ENCODE data around the gene MYEF2. TPM values are rescaled to one million over a fixed set of nuclear protein-coding genes. Genes with fewer than 3 reads are reported as not detected.

The MYEF2 gene
- polyA plus RNA-seq, 1 of the 3 experiments (the other 2 are of a cell fraction): 11.6 TPM

DNA sequence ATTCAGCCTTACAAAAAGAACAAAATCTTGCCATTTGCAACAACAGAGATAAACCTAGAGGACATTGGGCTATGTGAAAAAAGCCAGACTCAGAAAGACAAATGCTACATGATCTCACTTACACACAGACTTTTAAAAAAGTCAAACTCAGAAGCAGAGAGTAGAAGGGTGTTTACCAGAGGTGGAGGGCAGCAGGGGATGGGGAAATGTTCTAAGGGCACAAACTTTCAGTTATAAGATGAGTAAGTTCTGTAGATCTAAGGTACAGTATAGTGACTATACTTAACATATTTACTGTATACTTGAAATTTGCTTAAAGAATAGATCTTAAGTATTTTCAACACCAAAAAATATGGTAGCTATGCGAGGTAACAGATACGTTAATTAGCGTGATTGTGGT lies 3.0 kb downstream of the MYEF2 start:
- Histone ChIP-seq H3K4me3 (ENCODE audit: low read depth in 2 of 2, low read length in 1 of 2) (no peak overlapping the region), H3K4me2 (no peak overlapping the region), H3K36me3 (replicated peaks in 1 of 2; ENCODE audit: control insufficient read depth in 1 of 2, insufficient read depth in 2 of 2, low read length in 1 of 2) (peaks cover 9 to 11% of the 10 kb centered on the region in 2 experiments), H3K9ac (no peak overlapping the region), H3F3A (replicated peaks; ENCODE audit: insufficient read depth) (peaks cover 3% of the 10 kb centered on the region), H3K27me3 (ENCODE audit: insufficient read depth) (no peaks in the 10 kb centered on the region), H2AFZ (ENCODE audit: low read depth) (no peak overlapping the region), H3K4me1 (ENCODE audit: control insufficient read depth in 1 of 2, insufficient read depth in 2 of 2, low read depth in 1 of 2, low read length in 1 of 2) (peaks cover 5 to 8% of the 10 kb centered on the region in 2 experiments; a peak in 3 of 4 replicates), H3K27ac (ENCODE audit: low read depth in 2 of 2, low read length in 1 of 2) (no peak overlapping the region), H3K79me2 (ENCODE audit: insufficient read depth) (peaks cover 72% of the 10 kb centered on the region), H3K9me3 (0 out of 2 replicates have a peak, but pooled peaks cover 3% of the 10 kb centered on the region), H4K20me1 (ENCODE audit: insufficient read depth) (no peaks in the 10 kb centered on the region), H3K9me2 (no peaks in the 10 kb centered on the region)
- DNase-seq: no peak
- WGBS (ENCODE audit: low lambda C conversion rate): 97% methylated on average over 3 of the region's 3 CpGs
- CTCF ChIA-PET: no interaction called here
- POLR2A ChIA-PET: no interaction called here
- no peak for TF ChIP-seq NRF1 (IDR thresholded peaks at IDR 0.05; ENCODE audit: low read depth, low read length)
- no peak for TF ChIP-seq ELF1 (IDR thresholded peaks at IDR 0.05)
- TF ChIP-seq RAD21 (IDR thresholded peaks at IDR 0.05; ENCODE audit: low read length): no peak
- no peak for TF ChIP-seq EZH2phosphoT487 (IDR thresholded peaks at IDR 0.05; ENCODE audit: borderline replicate concordance, low read depth)
- TF ChIP-seq, protein P1, sequence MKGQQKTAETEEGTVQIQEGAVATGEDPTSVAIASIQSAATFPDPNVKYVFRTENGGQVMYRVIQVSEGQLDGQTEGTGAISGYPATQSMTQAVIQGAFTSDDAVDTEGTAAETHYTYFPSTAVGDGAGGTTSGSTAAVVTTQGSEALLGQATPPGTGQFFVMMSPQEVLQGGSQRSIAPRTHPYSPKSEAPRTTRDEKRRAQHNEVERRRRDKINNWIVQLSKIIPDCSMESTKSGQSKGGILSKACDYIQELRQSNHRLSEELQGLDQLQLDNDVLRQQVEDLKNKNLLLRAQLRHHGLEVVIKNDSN (IDR thresholded peaks at IDR 0.05; ENCODE audit: borderline replicate concordance, low read depth): no peak
- TF ChIP-seq, protein P2, sequence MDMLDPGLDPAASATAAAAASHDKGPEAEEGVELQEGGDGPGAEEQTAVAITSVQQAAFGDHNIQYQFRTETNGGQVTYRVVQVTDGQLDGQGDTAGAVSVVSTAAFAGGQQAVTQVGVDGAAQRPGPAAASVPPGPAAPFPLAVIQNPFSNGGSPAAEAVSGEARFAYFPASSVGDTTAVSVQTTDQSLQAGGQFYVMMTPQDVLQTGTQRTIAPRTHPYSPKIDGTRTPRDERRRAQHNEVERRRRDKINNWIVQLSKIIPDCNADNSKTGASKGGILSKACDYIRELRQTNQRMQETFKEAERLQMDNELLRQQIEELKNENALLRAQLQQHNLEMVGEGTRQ (IDR thresholded peaks at IDR 0.05; ENCODE audit: borderline replicate concordance, low read depth, low read length): no peak
- TF ChIP-seq, protein P3, sequence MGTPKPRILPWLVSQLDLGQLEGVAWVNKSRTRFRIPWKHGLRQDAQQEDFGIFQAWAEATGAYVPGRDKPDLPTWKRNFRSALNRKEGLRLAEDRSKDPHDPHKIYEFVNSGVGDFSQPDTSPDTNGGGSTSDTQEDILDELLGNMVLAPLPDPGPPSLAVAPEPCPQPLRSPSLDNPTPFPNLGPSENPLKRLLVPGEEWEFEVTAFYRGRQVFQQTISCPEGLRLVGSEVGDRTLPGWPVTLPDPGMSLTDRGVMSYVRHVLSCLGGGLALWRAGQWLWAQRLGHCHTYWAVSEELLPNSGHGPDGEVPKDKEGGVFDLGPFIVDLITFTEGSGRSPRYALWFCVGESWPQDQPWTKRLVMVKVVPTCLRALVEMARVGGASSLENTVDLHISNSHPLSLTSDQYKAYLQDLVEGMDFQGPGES (IDR thresholded peaks at IDR 0.05; ENCODE audit: low read depth, low read length): no peak
- TF ChIP-seq MXI1 (IDR thresholded peaks at IDR 0.05; ENCODE audit: low read depth, low read length): no peak
- TF ChIP-seq TAF1 (IDR thresholded peaks at IDR 0.05; ENCODE audit: borderline replicate concordance, low read depth, low read length): no peak

DNA sequence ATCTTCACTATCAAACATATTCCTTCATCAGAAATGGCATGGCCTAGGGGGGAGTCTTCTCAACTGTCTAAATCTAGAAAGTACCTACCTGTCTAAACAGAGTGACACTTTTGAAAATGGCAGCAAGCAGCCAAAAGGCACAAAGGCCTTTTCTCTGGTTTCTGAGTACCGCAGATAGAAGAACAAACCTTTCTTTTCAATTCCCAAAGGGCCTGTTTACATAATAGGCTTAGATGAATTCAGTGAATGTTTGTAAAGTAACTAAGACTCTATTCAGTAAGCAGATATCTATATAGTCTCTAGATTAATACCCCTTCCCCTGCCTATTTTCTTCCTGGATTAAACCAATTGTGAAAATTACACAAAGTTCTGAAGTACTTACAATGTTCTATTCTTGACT lies 7.1 kb downstream of the MYEF2 start:
- Histone ChIP-seq H3K9me3 (0 out of 2 replicates have a peak, but pooled peaks cover 3% of the 10 kb centered on the region), H3K4me1 (ENCODE audit: control insufficient read depth in 1 of 2, insufficient read depth in 2 of 2, low read depth in 1 of 2, low read length in 1 of 2) (no peaks in the 10 kb centered on the region; a peak in 2 of 4 replicates), H4K20me1 (ENCODE audit: insufficient read depth) (no peaks in the 10 kb centered on the region), H3K9ac (no peak overlapping the region), H3K27ac (ENCODE audit: low read depth in 2 of 2, low read length in 1 of 2) (no peak overlapping the region), H3K4me3 (ENCODE audit: low read depth in 2 of 2, low read length in 1 of 2) (no peak overlapping the region), H3K4me2 (no peak overlapping the region), H3K79me2 (ENCODE audit: insufficient read depth) (peaks cover 91% of the 10 kb centered on the region), H3K27me3 (ENCODE audit: insufficient read depth) (no peaks in the 10 kb centered on the region), H3F3A (replicated peaks; ENCODE audit: insufficient read depth) (no peaks in the 10 kb centered on the region), H3K36me3 (replicated peaks in 1 of 2; ENCODE audit: control insufficient read depth in 1 of 2, insufficient read depth in 2 of 2, low read length in 1 of 2) (peaks cover 13 to 31% of the 10 kb centered on the region in 2 experiments), H2AFZ (ENCODE audit: low read depth) (no peak overlapping the region), H3K9me2 (no peaks in the 10 kb centered on the region)
- no peak for DNase-seq
- WGBS (ENCODE audit: low lambda C conversion rate): 100% methylated on average over 1 of the region's 1 CpG
- ChIA-PET CTCF (no interaction called here), POLR2A (no interaction called here)
- no peak for TF ChIP-seq TCF12 (IDR thresholded peaks at IDR 0.05)
- TF ChIP-seq SIN3A (IDR thresholded peaks at IDR 0.05; ENCODE audit: borderline replicate concordance, low read depth, low read length): no peak
- no peak for TF ChIP-seq FOXM1 (IDR thresholded peaks at IDR 0.05; ENCODE audit: low read depth)
- TF ChIP-seq, protein P3 (IDR thresholded peaks at IDR 0.05; ENCODE audit: low read depth, low read length): no peak
- no peak for TF ChIP-seq NRF1 (IDR thresholded peaks at IDR 0.05; ENCODE audit: low read depth, low read length)
- TF ChIP-seq, protein P4, sequence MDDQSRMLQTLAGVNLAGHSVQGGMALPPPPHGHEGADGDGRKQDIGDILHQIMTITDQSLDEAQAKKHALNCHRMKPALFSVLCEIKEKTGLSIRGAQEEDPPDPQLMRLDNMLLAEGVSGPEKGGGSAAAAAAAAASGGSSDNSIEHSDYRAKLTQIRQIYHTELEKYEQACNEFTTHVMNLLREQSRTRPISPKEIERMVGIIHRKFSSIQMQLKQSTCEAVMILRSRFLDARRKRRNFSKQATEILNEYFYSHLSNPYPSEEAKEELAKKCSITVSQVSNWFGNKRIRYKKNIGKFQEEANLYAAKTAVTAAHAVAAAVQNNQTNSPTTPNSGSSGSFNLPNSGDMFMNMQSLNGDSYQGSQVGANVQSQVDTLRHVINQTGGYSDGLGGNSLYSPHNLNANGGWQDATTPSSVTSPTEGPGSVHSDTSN (IDR thresholded peaks at IDR 0.05): no peak
- no peak for TF ChIP-seq EP300 (IDR thresholded peaks at IDR 0.05; ENCODE audit: borderline replicate concordance in 1 of 2, low read depth in 1 of 2, low read length in 1 of 2)
- TF ChIP-seq, protein P5, sequence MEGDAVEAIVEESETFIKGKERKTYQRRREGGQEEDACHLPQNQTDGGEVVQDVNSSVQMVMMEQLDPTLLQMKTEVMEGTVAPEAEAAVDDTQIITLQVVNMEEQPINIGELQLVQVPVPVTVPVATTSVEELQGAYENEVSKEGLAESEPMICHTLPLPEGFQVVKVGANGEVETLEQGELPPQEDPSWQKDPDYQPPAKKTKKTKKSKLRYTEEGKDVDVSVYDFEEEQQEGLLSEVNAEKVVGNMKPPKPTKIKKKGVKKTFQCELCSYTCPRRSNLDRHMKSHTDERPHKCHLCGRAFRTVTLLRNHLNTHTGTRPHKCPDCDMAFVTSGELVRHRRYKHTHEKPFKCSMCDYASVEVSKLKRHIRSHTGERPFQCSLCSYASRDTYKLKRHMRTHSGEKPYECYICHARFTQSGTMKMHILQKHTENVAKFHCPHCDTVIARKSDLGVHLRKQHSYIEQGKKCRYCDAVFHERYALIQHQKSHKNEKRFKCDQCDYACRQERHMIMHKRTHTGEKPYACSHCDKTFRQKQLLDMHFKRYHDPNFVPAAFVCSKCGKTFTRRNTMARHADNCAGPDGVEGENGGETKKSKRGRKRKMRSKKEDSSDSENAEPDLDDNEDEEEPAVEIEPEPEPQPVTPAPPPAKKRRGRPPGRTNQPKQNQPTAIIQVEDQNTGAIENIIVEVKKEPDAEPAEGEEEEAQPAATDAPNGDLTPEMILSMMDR (IDR thresholded peaks at IDR 0.05): no peak
- TF ChIP-seq NFIC (IDR thresholded peaks at IDR 0.05; ENCODE audit: borderline replicate concordance): no peak
- no peak for TF ChIP-seq JUND (IDR thresholded peaks at IDR 0.05)
- no peak for TF ChIP-seq SMC3 (IDR thresholded peaks at IDR 0.05; ENCODE audit: low read depth, low read length)
- TF ChIP-seq RCOR1 (IDR thresholded peaks at IDR 0.05; ENCODE audit: low read length): no peak
- TF ChIP-seq FOXJ3 (CRISPR knock-in tag; IDR thresholded peaks at IDR 0.05): no peak
- no peak for TF ChIP-seq FOSL2 (IDR thresholded peaks at IDR 0.05; ENCODE audit: borderline replicate concordance, low read depth)
